Measurements from ENCODE around the gene TMEM200B. TPM values are rescaled to one million over a fixed set of nuclear protein-coding genes. Genes with fewer than 3 reads are reported as not detected.

The TMEM200B gene
- total and polyA plus RNA-seq, 10 of the 15 experiments (the other 5 are each of a cell fraction or from before 2014, with no cell fraction given): 0.03 to 1.4 (median 0.08) TPM; not detected in 3

GRCh38 chr1:29144178-29144577 is 20.5 kb upstream of the TMEM200B start (continued):
- TF ChIP-seq SKIL (IDR thresholded peaks at IDR 0.05; ENCODE audit: low read depth, poor library complexity, severe bottlenecking) (no peak), CBX5 (IDR thresholded peaks at IDR 0.05; ENCODE audit: low read depth) (no peak), PML (IDR thresholded peaks at IDR 0.05; ENCODE audit: low read length) (no peak), SUPT20H (IDR thresholded peaks at IDR 0.05; ENCODE audit: borderline replicate concordance, control insufficient read depth, low read depth, low read length) (no peak), RELA (IDR thresholded peaks at IDR 0.05; ENCODE audit: borderline replicate concordance, partially characterized antibody) (no peak), FOS (IDR thresholded peaks at IDR 0.05; ENCODE audit: borderline replicate concordance, extremely low read depth, insufficient read length) (no peak), PAX8 (IDR thresholded peaks at IDR 0.05) (no peak), SMAD1 (IDR thresholded peaks at IDR 0.05; ENCODE audit: low read depth, partially characterized antibody) (no peak)

DNA sequence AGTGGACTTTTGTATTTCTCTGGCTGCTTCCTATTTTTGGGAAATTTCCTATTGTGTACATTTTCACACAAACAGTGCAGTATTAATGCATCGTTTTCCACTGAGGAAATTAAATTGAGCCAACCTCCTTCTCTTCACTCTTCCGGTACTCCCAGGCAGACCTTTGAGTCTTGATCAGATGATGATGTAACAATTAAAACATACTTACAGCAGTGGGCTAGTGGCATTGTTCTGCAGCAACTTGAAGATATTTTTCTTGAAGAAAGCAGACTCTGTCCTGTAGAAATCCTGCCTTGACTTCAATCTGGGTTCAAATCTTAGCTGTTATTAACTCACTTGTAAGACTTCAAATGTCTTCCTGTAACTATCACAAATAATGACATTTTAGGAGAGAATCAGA is 19.0 kb upstream of the TMEM200B start:
- WGBS (ENCODE audit: insufficient coverage, insufficient replicate concordance, low lambda C conversion rate, missing lambda C conversion rate): 51% methylated on average over 2 of the region's 2 CpGs
- TF ChIP-seq CUX1 (IDR thresholded peaks at IDR 0.05; ENCODE audit: insufficient replicate concordance, low read depth, low read length): no peak
- TF ChIP-seq, protein P1, sequence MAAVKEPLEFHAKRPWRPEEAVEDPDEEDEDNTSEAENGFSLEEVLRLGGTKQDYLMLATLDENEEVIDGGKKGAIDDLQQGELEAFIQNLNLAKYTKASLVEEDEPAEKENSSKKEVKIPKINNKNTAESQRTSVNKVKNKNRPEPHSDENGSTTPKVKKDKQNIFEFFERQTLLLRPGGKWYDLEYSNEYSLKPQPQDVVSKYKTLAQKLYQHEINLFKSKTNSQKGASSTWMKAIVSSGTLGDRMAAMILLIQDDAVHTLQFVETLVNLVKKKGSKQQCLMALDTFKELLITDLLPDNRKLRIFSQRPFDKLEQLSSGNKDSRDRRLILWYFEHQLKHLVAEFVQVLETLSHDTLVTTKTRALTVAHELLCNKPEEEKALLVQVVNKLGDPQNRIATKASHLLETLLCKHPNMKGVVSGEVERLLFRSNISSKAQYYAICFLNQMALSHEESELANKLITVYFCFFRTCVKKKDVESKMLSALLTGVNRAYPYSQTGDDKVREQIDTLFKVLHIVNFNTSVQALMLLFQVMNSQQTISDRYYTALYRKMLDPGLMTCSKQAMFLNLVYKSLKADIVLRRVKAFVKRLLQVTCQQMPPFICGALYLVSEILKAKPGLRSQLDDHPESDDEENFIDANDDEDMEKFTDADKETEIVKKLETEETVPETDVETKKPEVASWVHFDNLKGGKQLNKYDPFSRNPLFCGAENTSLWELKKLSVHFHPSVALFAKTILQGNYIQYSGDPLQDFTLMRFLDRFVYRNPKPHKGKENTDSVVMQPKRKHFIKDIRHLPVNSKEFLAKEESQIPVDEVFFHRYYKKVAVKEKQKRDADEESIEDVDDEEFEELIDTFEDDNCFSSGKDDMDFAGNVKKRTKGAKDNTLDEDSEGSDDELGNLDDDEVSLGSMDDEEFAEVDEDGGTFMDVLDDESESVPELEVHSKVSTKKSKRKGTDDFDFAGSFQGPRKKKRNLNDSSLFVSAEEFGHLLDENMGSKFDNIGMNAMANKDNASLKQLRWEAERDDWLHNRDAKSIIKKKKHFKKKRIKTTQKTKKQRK (IDR thresholded peaks at IDR 0.05; ENCODE audit: low read depth, low read length): no peak
- TF ChIP-seq SPI1 (IDR thresholded peaks at IDR 0.05; ENCODE audit: borderline replicate concordance, insufficient read depth, low read depth, low read length): no peak
- TF ChIP-seq SIX5 (IDR thresholded peaks at IDR 0.05; ENCODE audit: low read depth, low read length, severe bottlenecking): no peak

More for the DNA sequence above, 19.0 kb upstream of the TMEM200B start:
- Histone ChIP-seq H3K4me1 (ENCODE audit: control insufficient read depth, insufficient read depth, low read length) (no peaks in the 10 kb centered on the region), H3K27ac (ENCODE audit: control insufficient read depth, insufficient read depth) (no peak overlapping the region), H3K9ac (ENCODE audit: control insufficient read depth, insufficient read depth, low read length) (no peak overlapping the region), H2AFZ (ENCODE audit: control insufficient read depth, low read depth, low read length) (no peak overlapping the region), H3K4me2 (ENCODE audit: control insufficient read depth, insufficient read depth) (no peak overlapping the region), H3K79me2 (ENCODE audit: control insufficient read depth, insufficient read depth, low read length) (no peaks in the 10 kb centered on the region), H3K4me3 (no peak overlapping the region), H3K27me3 (replicated peaks in 1 of 2; ENCODE audit: control insufficient read depth in 2 of 2, insufficient read depth in 2 of 2, low read length in 1 of 2) (no peaks in the 10 kb centered on the region), H4K20me1 (ENCODE audit: control insufficient read depth, insufficient read depth) (no peaks in the 10 kb centered on the region), H3K9me3 (replicated peaks; ENCODE audit: control insufficient read depth, insufficient read depth, low read length) (no peaks in the 10 kb centered on the region), H3K36me3 (ENCODE audit: control insufficient read depth in 2 of 2, insufficient read depth in 2 of 2, low read length in 1 of 2) (peaks cover 4 to 15% of the 10 kb centered on the region in 2 experiments)
- no peak for ATAC-seq
- BruUV-seq (replicated peaks): no TSS peak
- in situ Hi-C loops (cut with MboI) (no loop called here), intact Hi-C loops (cut with micrococcal nuclease; ENCODE audit: unreplicated experiment) (no loop called here)
- DNase-seq (ENCODE audit: low read depth, low spot score): no peak
- FAIRE-seq: no peak
- ChIA-PET CTCF (interaction anchor here (1.0 to 1.2 kb wide), 2 partner anchors 13 to 261 kb away, joined by 3 read pairs; no protein-coding TSS in a partner anchor), SMC1A (ENCODE audit: uncharacterized antibody, unreplicated experiment) (no interaction called here), POLR2A (no interaction called here), RAD21 (ENCODE audit: unreplicated experiment) (no interaction called here)
